Measurements from ENCODE around the gene G0S2. TPM values are rescaled to one million over a fixed set of nuclear protein-coding genes. Genes with fewer than 3 reads are reported as not detected.

Gene G0S2, protein sequence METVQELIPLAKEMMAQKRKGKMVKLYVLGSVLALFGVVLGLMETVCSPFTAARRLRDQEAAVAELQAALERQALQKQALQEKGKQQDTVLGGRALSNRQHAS
- total RNA-seq = 10 to 100 TPM in 1 of 2 donors, 1 to 10 TPM in 1; 9.6 to 25.9 TPM

DNA sequence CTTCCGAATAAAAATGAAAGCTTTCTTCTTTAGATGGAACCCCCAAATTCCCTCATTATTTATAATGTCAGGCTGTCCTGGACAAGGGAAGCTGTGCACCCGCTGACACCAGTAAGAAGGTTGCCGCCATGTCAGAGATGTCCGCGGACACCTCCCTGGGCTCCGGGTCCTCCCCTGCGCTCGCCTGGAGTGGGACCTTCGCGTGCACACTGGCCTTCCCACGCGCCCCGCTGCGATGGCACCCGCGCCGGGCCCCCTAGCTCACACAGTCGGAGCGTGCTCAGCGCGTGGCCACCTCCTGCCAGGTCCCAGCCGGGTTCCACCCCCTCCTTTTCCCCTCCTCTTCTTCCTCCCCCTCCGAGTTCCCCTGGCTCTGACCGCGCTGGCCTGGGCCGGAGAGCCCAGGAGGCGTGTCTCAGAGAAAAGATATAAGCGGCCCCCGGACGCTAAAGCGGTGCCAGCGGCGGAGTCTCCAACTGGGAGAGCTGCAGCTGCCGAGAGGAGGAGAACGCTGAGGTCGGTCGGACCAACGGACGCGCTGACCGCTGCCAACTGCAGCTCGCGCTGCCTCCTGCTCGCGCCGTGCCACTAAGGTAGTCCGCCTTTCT is at the start of gene G0S2:
TSS of gene G0S2 (plus strand) at position 456 of the 608 bp plus-strand sequence. CDS start 273 bp downstream, outside the sequence.
- peaks cover 3 to 4% of the 10 kb centered on the region in 2 donors for H3K9me3 Mint-ChIP-seq
- H3K4me1 Mint-ChIP-seq (ENCODE audit: low read depth) = peaks cover 79% of the 10 kb centered on the region
- H3K27me3 Mint-ChIP-seq (ENCODE audit: low read depth) = peaks cover 55% of the 10 kb centered on the region
- ATAC-seq (replicated peaks in 1 of 2) (peak; percentile 55 to 56), DNase-seq (peak; percentile 56 to 64)
- peak within 1 kb of the TSS; percentile 80 to 83 for H3K4me3 Mint-ChIP-seq
- peaks cover 8 to 12% of the 10 kb centered on the region in 2 donors for H3K36me3 Mint-ChIP-seq (ENCODE audit: insufficient read depth in 2 of 2)
- H3K27ac Mint-ChIP-seq = peak within 1 kb of the TSS; percentile 83

DNA sequence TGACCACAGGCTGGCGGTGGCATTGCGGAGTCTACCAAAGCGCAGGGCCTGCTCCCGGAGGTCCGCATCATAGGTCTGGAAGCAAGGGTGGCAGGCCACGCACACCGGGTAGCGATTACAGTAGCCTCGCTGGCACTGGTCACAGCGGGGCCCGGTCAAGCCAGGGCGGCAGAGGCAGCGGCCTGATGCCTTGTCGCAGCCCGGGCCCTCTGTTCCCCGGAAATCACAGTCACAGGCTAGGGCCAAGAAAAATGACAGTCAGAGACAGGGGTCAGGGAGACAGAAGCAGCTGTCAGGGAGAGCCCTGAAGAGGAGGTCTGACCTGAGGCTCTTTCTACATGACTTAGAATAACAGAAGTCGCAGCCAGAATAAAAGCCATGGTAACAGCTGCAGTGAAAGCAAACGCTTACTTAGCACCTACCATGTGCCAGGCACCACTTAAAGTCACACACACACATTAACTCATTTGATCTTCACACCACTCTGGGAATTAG is 49.4 kb upstream of the G0S2 start:
- peaks cover 19% of the 10 kb centered on the region for H3K4me1 Mint-ChIP-seq (ENCODE audit: low read depth)
- no peak overlapping the region for H3K4me3 Mint-ChIP-seq
- H3K27ac Mint-ChIP-seq = no peak overlapping the region
- no peak for DNase-seq
- H3K9me3 Mint-ChIP-seq = no peaks in the 10 kb centered on the region
- H3K27me3 Mint-ChIP-seq (ENCODE audit: low read depth) = no peaks in the 10 kb centered on the region
- no peaks in the 10 kb centered on the region for H3K36me3 Mint-ChIP-seq (ENCODE audit: insufficient read depth in 2 of 2)
- ATAC-seq (replicated peaks in 1 of 2) = no peak

DNA sequence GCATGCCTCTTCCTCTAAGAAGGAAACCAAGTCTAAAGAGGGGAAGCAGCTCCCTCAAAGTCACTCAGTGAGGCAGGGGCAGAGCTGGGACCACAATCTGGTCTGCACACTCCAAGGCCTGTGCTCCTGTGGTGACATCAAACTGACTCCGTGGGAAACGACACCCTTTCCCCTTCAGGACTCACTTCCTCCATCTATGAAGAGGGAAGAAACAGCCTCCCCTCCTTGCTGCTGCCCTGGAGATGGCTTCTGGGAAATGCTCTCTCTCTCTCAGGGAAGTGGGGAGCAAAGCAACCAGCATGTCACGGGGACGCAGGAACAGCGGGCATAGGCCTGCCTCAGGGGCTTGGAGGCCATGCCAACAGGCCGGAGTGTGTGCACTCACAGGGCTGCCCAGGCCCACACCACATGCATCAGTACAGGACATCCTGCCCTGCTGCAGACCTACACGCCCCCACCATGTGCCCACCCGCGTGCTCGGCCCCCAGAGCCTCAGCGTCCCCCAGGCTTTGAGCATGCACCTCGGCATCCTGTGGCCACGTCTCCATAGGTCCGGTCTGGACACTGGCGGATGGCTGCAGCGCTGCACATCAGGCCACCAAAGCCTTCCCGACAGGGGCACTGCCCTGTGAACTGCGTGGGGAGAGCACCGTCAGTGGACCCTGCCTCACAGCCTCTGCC is 48.7 kb upstream of the G0S2 start:
- no peak for DNase-seq
- Mint-ChIP-seq H3K9me3 (no peaks in the 10 kb centered on the region), H3K27me3 (ENCODE audit: low read depth) (no peaks in the 10 kb centered on the region), H3K4me3 (no peak overlapping the region), H3K4me1 (ENCODE audit: low read depth) (peaks cover 19% of the 10 kb centered on the region), H3K36me3 (ENCODE audit: insufficient read depth in 2 of 2) (no peaks in the 10 kb centered on the region), H3K27ac (no peak overlapping the region)
- no peak for ATAC-seq (replicated peaks in 1 of 2)

DNA sequence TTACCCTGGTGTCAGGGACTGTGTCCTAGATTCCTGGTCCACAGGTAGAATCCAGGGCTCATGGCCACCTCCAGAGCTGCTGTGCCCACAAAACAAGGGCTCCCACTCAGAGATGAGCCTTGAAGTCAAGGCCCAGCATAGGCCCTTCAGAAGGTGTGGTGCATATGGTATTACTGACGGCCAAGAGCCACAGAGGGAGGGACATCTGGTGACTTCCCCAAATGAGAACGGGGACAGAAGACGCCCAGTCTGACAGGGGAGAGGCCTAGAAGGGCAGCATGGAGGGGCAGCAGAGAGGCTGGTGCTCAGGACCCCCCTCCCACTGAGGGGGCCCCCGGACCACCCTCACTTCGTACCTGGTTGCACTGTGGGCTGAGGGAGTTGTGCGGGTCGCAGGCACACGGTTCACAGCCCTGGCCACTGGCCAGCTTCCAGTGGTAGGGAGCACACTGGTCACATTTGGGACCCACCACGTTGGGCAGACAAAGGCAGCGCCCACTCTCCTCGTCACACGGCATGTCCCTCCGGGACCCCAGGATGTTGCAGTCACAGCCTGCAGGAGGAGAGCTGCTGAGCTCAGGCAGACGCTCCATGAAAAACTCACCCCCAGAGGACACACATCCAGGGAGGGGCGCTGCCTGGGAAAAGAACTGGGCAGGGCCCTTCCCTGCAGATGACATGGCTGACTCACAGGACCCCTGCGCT is 48.0 kb upstream of the G0S2 start:
- peaks cover 19% of the 10 kb centered on the region for H3K4me1 Mint-ChIP-seq (ENCODE audit: low read depth)
- no peaks in the 10 kb centered on the region for H3K9me3 Mint-ChIP-seq
- no peak overlapping the region for H3K4me3 Mint-ChIP-seq
- ATAC-seq (replicated peaks in 1 of 2) (peak; percentile 3 to 8), DNase-seq (no peak)
- no peaks in the 10 kb centered on the region for H3K36me3 Mint-ChIP-seq (ENCODE audit: insufficient read depth in 2 of 2)
- no peaks in the 10 kb centered on the region for H3K27me3 Mint-ChIP-seq (ENCODE audit: low read depth)
- no peak overlapping the region for H3K27ac Mint-ChIP-seq

DNA sequence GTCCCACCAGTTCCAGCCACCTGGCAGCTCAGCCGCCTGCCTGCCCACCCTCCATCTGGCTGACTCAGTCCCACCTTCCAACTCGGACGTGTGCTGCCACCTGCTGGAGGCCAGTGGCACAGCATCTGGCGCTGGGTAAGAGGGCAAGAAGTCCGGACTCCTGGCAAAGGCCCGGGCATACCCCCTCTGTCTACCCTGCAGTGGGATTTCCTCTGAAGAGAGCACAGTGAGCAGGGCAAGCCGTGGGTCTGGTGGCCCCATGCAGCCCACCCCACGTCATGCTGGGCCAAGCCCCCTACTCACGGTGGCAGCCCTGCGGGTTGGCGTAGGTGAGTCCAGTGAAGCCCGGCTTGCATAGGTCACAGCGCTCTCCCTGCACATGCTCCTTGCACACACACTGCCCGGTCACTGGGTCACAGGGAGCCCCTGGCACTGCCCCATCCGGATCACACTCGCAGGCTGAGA is 47.4 kb upstream of the G0S2 start:
- Mint-ChIP-seq H3K4me3 (no peak overlapping the region), H3K36me3 (ENCODE audit: insufficient read depth in 2 of 2) (no peaks in the 10 kb centered on the region), H3K4me1 (ENCODE audit: low read depth) (peaks cover 19% of the 10 kb centered on the region), H3K9me3 (no peaks in the 10 kb centered on the region), H3K27me3 (ENCODE audit: low read depth) (no peaks in the 10 kb centered on the region), H3K27ac (no peak overlapping the region)
- peak; percentile 81 to 85 for ATAC-seq (replicated peaks in 1 of 2)
- DNase-seq = peak; percentile 84 to 89

DNA sequence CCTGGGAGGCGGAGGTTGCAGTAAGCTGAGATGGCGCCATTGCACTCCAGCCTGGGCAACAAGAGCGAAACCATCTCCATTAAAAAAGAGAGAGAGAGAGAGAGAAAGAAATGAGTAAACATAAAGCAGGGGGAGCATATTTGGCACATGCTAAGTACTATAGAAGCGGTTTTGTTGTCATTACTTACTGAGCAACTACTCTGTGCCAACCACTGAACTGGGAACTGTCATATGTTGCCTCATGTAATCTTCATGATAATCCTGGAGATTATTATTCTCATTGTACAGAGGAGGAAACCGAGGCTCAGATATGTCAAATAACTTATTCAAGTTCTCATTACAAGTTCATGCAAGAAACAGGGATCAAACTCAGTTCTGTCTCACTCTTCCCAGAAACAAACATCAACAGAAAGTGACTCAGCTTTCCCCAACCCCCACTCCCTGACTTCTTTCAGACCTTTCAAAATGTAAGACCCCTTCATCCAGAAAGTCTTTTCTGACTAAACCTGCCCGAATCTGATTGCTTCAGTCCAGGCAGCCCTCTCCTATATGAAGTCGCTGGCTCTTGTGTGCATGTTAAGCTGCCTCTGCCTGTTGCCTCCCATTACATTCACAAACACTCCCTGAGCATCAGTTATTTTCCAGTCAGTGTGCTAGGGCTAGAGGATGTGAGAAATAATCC is 46.5 kb upstream of the G0S2 start:
- H3K4me1 Mint-ChIP-seq (ENCODE audit: low read depth) = peaks cover 28% of the 10 kb centered on the region
- H3K27ac Mint-ChIP-seq = peak overlapping the region; percentile 36
- H3K27me3 Mint-ChIP-seq (ENCODE audit: low read depth) = no peaks in the 10 kb centered on the region
- DNase-seq = peak; percentile 16 to 27
- peak overlapping the region in 1 of 2 donors; percentile 18 for H3K4me3 Mint-ChIP-seq
- no peaks in the 10 kb centered on the region for H3K9me3 Mint-ChIP-seq
- no peaks in the 10 kb centered on the region for H3K36me3 Mint-ChIP-seq (ENCODE audit: insufficient read depth in 2 of 2)
- ATAC-seq (replicated peaks in 1 of 2) = peak; percentile 55 to 68

DNA sequence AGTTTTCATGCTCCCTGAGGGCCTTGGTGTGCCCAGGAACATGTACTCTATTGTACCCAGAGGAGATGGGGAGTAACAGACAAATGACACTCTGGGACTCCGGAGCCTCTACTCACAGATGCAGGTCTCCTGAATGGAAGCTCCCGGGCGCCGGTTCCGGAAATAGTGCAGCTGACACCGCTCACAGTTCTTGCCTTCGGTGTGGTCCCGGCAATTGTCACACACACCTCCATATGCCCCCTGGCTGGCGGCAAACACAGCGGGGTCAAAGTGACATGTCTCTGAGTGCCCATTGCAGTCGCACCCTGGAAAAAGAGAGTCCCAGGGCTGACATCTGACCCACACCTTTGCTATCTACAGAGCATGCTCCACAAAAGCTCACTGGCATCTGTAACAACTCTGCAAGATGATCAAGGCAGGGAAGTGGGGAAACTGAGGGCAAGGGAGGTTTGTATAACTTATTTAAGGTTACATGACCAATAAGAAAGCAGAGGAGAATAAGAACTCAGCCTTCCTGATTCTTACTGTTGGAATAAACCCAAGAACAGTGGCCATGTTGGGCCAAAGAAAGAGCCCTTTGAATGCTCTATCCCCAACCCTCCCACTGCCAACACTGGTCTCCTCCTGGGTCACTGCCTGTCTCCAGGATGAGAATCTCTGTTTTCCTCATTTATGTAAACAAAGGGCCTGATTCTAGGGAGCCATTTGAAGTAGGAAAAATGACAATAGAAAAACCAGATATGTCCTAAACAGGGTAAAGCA is 45.4 kb upstream of the G0S2 start:
- DNase-seq (no peak), ATAC-seq (replicated peaks in 1 of 2) (no peak)
- Mint-ChIP-seq H3K9me3 (no peaks in the 10 kb centered on the region), H3K4me1 (ENCODE audit: low read depth) (peaks cover 35% of the 10 kb centered on the region), H3K27ac (no peak overlapping the region), H3K4me3 (peak overlapping the region in 1 of 2 donors; percentile 18), H3K27me3 (ENCODE audit: low read depth) (no peaks in the 10 kb centered on the region), H3K36me3 (ENCODE audit: insufficient read depth in 2 of 2) (no peaks in the 10 kb centered on the region)

DNA sequence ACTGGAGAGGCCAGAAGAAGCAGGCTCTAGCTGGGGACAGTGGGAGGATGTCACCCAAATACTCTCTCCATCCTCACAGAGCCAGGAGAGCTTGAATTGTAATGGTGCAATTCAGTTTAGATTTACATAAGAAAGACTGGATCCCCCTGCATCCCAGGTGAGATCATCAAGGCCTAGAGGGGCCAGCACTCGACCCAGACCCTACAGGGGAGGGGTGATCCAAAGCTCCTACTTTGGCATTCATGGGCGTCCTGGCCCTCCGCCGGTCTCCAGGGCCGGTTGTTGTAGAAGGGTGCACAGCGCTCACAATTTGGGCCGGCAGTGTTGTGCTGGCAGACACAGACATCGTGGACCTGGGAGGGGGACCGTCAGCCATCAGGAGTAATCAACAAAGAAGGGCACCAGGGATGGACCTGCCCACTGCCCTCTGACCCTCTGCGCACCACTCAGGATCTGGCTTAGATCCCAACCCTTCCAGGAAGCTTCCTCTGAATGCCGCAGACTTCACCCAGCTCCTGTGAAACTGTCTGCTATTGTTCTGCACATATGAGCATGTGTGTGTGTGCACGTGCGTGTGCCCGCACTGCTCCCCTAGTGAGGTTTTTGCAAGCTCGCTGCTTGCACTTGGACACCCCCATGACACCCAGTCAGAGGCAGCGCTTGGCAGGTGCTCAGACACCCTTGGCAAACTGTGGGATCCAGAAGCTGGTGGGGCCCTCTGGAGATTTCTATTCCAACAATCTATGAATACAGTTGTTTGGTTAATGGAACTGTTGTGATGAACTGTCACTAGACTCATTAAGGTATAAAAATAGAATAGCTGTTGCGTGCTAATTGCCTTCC is 44.6 kb upstream of the G0S2 start:
- DNase-seq (no peak), ATAC-seq (replicated peaks in 1 of 2) (no peak)
- Mint-ChIP-seq H3K27me3 (ENCODE audit: low read depth) (no peaks in the 10 kb centered on the region), H3K27ac (no peak overlapping the region), H3K9me3 (no peaks in the 10 kb centered on the region), H3K36me3 (ENCODE audit: insufficient read depth in 2 of 2) (no peaks in the 10 kb centered on the region), H3K4me1 (ENCODE audit: low read depth) (peaks cover 38% of the 10 kb centered on the region), H3K4me3 (no peak overlapping the region)

DNA sequence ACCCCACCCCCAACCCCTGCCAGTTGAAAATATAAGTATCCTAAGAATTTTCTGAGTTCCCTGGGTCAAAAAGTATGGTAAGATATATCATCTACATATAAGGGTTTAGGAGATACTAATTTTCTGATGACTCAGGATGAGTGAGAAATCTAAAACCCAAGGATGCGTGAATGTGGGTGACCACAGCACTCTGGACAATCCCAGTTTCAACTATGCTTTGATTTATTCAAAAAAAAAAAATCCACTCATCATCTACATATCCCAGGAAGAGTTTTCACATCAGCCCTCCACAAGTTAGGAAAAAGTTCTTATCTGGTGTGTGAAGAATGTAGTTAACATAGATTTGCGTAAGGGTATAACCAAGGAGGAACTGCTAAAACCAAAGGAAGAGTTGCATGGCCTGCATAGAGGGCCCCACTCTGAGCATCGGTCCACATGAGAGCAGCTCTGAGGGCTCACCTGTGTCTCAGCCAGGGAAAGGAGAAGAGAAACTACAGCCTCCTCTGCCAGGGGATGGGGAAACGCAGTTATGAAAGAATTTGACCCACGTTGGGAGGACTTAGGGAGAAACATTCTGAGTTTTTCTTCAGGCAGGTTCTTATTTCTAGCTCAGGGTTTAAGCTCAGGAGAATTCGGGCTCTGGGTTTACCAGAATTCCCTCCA is 41.7 kb upstream of the G0S2 start:
- ATAC-seq (replicated peaks in 1 of 2) = no peak
- peaks cover 13% of the 10 kb centered on the region for H3K27me3 Mint-ChIP-seq (ENCODE audit: low read depth)
- no peak for DNase-seq
- no peak overlapping the region for H3K27ac Mint-ChIP-seq
- H3K36me3 Mint-ChIP-seq (ENCODE audit: insufficient read depth in 2 of 2) = no peaks in the 10 kb centered on the region
- no peak overlapping the region for H3K4me3 Mint-ChIP-seq
- H3K4me1 Mint-ChIP-seq (ENCODE audit: low read depth) = peaks cover 28% of the 10 kb centered on the region
- H3K9me3 Mint-ChIP-seq = no peaks in the 10 kb centered on the region

DNA sequence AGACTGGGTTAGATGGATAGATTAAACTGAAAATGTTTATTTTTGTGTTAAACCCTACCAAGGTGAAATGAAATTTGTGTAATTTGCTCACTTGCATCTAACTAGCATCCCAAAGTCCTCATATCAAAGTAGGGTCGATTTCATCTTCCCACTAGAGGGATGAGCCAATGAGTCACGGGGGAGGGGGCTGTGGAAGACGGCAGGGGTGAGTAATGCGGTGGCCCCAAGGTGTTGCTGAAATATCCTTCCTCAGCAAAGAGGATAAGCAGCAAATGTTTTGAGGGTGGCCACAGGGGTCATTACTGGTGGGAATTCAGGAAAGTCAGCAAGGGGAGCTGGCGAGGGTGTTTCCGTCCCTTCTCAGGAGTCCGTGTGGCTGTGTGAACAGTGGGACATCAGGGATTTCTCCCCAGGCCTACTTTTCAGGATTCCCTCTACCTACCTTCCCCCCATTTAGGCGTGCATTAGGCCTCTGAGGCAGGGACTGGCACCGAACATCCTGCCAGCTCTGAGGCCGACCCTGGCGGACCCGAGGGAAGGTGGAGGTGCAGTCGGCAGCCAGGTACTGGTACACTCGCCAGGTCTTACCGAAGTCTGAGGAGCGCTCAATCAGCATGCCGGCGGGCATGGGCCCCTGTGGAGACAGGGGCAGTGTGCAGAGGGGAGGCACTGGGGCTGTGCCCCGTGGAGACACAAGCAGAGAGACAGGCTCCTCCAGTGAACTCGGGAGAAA is 41.0 kb upstream of the G0S2 start:
- Mint-ChIP-seq H3K4me3 (no peak overlapping the region), H3K36me3 (ENCODE audit: insufficient read depth in 2 of 2) (no peaks in the 10 kb centered on the region), H3K4me1 (ENCODE audit: low read depth) (peaks cover 21% of the 10 kb centered on the region), H3K27ac (no peak overlapping the region), H3K27me3 (ENCODE audit: low read depth) (peaks cover 13% of the 10 kb centered on the region), H3K9me3 (no peaks in the 10 kb centered on the region)
- ATAC-seq (replicated peaks in 1 of 2) = no peak
- DNase-seq = no peak

DNA sequence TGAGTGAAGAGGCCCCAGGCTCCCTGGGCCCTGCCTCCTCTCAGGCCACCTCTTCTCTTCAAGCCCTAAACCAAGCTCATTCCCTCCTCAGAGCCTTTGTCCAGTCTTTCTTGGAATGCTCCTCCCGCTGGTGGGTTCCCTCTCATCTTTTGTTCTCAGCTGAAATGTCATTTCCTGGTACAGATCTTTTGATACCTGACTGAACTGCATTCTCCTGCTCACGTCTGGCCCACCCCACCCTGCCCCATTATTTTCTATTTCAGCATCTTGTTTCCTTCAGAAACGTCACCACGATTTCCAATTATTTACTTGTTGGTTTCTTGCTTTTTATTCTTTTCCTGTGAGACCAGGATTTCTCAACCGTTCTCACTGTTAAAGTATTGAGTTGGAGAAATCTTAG is 39.4 kb upstream of the G0S2 start:
- Mint-ChIP-seq H3K9me3 (no peaks in the 10 kb centered on the region), H3K4me1 (ENCODE audit: low read depth) (peaks cover 19% of the 10 kb centered on the region), H3K36me3 (ENCODE audit: insufficient read depth in 2 of 2) (no peaks in the 10 kb centered on the region), H3K27ac (no peak overlapping the region), H3K4me3 (no peak overlapping the region), H3K27me3 (ENCODE audit: low read depth) (peaks cover 13% of the 10 kb centered on the region)
- DNase-seq (no peak), ATAC-seq (replicated peaks in 1 of 2) (no peak)
